SU-DHL-6 (cell line): Measurements from ENCODE around the gene ADAM12.

Experiments
- EZH2phosphoT487 ChIP-seq: fragments of 200-600 bp; sonication (generic), shearing (Covaris generic); conservative IDR thresholded peaks from 2 replicates; pipeline ENCODE4 v1.6.1; 2018; ENCODE audit warnings: mild to moderate bottlenecking, antibody characterized with exemption, low read length, moderate library complexity, mixed read lengths
- TF ChIP-seq, protein P1 (sequence below): fragments of 200-600 bp; sonication (generic); IDR thresholded peaks from one replicate; pipeline ENCODE4 v1.5.1; 2017; ENCODE audit warnings: antibody characterized with exemption, mild to moderate bottlenecking, low read length, moderate library complexity; ENCODE audit not compliant: insufficient read depth, poor library complexity, severe bottlenecking

GRCh38 chr10:126352453-126352852 lies 35.8 kb downstream of the ADAM12 start:
- TF ChIP-seq, protein P1, sequence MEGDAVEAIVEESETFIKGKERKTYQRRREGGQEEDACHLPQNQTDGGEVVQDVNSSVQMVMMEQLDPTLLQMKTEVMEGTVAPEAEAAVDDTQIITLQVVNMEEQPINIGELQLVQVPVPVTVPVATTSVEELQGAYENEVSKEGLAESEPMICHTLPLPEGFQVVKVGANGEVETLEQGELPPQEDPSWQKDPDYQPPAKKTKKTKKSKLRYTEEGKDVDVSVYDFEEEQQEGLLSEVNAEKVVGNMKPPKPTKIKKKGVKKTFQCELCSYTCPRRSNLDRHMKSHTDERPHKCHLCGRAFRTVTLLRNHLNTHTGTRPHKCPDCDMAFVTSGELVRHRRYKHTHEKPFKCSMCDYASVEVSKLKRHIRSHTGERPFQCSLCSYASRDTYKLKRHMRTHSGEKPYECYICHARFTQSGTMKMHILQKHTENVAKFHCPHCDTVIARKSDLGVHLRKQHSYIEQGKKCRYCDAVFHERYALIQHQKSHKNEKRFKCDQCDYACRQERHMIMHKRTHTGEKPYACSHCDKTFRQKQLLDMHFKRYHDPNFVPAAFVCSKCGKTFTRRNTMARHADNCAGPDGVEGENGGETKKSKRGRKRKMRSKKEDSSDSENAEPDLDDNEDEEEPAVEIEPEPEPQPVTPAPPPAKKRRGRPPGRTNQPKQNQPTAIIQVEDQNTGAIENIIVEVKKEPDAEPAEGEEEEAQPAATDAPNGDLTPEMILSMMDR, result no peak
- no peak for TF ChIP-seq EZH2phosphoT487
